ENCODE results near the gene PDLIM3.

- TF ChIP-seq ZBTB1 (CRISPR knock-in tag; IDR thresholded peaks at IDR 0.05; ENCODE audit: borderline replicate concordance, low read depth) (no peak), CTCF (IDR thresholded peaks at IDR 0.05 in 2 of 3, conservative IDR thresholded peaks at IDR 0.05 in 1 of 3; ENCODE audit: insufficient read depth in 2 of 3, low read depth in 1 of 3, low read length in 3 of 3) (no peak), JUN (IDR thresholded peaks at IDR 0.05; ENCODE audit: borderline replicate concordance, low read depth, low read length) (no peak), JUN (CRISPR knock-in tag; IDR thresholded peaks at IDR 0.05; ENCODE audit: borderline replicate concordance) (no peak), EZH2 (IDR thresholded peaks at IDR 0.05; ENCODE audit: borderline replicate concordance, low read depth, low read length) (no peak)
Observed at GRCh38 chr4:185518069-185518468, 17.2 kb downstream of the PDLIM3 start.

Measured in K562 (cell line).